Epidermal melanocyte (primary cell): Measurements from ENCODE around the gene ZNF160.
"Not testable (repeated sequence)": the region's sequence is repeated elsewhere in the genome, so short reads cannot be mapped to it uniquely, and the experiment has no call there.

Source experiments
- DNase-seq: peaks from one replicate; pipeline ENCODE4 v3.0.0; 2011; ENCODE audit warnings: low spot score; ENCODE audit not compliant: insufficient read length

Gene ZNF160

DNA sequence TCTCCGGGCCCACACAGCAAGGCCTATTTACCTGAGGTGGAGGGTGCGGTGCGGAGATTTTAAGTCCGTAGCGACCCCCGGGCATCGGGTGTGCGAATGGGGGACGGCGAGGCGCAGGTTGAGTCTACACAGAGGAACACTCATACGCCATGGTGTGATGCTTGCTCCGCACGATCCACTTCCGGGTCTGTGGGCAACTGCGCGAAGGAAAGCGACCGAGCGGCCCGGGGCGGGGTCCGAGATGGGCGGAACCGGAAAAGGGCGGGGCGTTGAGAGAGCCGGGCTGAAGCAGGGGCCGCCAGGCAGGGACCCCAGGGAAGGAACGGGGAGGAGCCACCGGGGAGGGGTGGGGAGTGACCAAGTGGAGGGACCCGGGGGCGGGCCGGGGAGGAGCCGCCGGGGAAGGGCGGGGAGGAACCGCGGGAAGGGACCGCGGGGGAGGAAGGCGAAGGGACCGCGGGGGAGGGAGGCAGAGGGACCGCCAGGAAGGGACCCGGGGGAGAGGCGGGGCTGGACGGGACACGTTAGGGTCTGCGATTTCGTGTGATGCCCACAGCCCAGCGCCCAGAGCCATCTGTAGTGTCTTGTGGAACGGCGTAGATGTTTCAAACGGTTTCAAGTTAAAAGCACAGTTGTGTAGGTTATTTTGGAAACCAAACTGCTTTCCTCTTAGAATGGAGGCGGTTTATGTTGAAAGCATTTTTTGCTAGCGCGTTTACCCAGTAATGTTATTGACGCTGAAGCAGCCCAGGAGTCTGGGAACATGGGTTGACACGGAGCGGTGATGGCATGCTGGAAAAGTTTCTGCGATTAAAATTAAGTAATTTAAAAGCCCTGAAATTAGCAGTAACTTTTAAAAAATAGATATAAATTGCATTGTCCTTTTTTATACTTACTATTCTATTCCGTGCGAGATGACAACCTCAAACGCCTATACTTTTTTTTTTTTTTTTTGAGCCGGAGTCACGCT is at the start of gene ZNF160:
ZNF160 (minus strand) TSS at position 189 of the 970 bp plus-strand sequence. CDS start 17,146 bp downstream, outside the sequence.
- DNase-seq = peak; percentile 96

- no peak for DNase-seq
These were observed 44.4 kb upstream of the ZNF160 start for GRCh38 chr19:53147645-53148044.

DNA sequence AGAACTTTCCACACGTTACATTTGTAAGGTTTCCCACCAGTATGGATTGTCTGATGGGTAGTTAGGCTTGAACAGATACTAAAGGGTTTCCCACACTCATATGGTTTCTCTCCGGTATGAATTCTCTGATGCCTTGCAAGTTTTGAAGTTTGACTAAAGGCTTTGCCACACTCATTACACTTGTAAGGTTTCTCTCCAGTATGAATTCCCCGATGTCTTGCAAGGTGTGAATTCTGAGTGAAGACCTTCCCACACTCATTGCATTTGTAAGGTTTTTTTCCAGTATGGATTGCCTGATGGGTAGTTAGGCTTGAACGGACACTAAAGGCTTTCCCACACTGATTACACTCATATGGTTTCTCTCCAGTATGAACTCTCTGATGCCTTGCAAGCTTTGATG is 37.1 kb upstream of the ZNF160 start:
- DNase-seq = no peak

GRCh38 chr19:53136432-53136831 is 33.2 kb upstream of the ZNF160 start:
- DNase-seq = no peak

GRCh38 chr19:53132141-53132991 is 29.1 kb upstream of the ZNF160 start, which contains the start of gene ZNF415:
TSS of gene ZNF415 (minus strand) at chr19:53132910. CDS start at chr19:53122676, 10,234 bp downstream.
- DNase-seq = peak; percentile 56

- no peak for DNase-seq
These were observed 28.5 kb upstream of the ZNF160 start for GRCh38 chr19:53131727-53132126.

- no peak for DNase-seq
These were observed 27.9 kb upstream of the ZNF160 start for GRCh38 chr19:53131085-53131590.

DNA sequence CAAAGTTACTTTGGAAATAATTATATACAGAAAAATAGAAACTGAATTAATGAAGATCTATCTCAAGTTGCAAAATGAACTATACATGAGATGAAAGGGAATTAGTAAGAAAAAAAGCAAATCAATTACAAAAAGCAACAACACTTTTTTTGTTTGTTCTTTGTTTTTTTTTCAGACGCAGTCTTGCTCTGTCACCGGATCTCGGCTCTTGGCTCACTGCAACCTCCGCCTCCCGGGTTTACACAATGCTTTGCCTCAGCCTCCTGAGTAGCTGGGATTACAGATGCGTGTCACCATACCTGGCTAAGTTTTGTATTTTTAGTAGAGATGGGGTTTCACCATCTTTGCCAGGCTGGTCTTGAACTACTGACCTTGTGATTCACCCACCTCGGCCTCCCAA is 27.3 kb upstream of the ZNF160 start:
- DNase-seq = no peak

DNA sequence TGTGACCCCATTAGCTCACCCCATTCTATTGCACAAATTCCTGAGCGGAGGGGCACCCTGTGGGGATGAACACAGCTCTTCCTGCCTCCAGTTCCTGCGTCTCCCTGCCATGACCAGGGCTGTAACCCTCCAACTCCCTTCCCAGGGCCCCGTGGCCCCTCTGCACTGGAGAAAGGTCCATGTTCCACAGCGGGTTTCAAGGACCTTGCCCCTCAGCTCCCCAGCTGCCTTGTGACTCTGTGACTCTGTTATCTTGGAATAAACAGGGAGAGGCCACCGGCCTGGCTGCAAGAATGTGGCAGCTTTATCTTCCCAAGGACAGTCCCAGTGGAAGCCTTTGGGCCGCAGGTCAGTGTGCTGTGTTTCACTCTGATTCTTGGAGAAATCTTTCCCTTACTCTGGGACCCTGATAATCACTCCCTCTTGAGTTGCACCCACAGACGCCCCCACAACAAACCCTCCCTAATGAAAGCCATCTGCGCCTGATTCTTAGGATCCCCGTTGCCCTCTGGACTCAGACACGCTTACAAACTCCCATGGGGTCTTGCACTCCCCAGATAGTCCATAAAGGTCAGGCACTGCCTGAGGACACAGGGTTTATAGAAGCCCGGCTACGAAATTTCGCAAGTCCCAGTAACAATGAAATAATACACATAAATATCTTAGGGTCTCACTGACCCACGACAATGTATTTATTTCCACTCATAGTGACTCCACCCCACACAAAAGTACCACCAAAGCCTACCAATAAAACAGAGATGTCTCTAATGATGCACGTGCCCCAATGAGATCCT is 23.7 kb upstream of the ZNF160 start:
- DNase-seq = not testable (repeated sequence)

DNA sequence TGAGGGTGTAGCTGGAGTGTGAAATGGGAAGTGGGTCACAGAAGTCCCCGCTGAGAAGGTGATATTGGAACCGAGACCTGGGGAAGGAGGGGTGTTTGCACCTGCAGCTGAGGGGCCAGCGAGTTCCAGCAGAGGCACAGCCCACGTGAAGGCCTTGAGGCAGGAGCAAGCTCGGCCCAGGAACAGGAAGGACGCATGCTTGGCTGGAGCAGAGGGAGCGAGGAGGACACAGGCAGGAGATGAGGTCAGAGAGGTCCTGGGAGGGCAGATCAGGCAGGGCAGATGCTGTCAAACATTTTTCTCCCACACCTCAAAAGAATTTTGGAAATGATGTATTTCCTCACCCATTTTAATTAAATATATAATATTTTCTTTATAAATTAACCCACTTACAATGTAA is 20.2 kb upstream of the ZNF160 start:
- no peak for DNase-seq

DNA sequence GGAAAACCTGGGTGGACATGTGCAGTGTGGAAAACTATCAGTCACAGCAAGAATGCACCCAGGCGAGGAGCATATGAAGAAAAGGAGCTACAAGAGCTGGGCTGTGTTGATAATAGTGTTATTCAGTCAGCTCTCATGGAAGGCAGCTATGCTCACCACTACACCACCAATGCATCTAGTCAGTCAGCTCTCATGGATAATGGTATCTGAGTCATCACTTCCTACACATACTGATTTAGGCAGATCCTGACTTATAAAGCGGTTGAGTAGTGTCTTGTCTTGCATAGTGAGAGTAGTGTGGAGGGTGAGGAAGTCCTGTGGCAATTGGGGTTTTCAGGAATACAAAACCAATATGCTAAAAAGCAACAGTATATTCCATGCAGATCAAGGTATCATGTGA is 9.1 kb upstream of the ZNF160 start:
- DNase-seq = no peak

- no peak for DNase-seq
These were observed 6.3 kb upstream of the ZNF160 start for GRCh38 chr19:53109527-53109926.

GRCh38 chr19:53102756-53103233 is 427 bp downstream of the ZNF160 start:
- no peak for DNase-seq

DNA sequence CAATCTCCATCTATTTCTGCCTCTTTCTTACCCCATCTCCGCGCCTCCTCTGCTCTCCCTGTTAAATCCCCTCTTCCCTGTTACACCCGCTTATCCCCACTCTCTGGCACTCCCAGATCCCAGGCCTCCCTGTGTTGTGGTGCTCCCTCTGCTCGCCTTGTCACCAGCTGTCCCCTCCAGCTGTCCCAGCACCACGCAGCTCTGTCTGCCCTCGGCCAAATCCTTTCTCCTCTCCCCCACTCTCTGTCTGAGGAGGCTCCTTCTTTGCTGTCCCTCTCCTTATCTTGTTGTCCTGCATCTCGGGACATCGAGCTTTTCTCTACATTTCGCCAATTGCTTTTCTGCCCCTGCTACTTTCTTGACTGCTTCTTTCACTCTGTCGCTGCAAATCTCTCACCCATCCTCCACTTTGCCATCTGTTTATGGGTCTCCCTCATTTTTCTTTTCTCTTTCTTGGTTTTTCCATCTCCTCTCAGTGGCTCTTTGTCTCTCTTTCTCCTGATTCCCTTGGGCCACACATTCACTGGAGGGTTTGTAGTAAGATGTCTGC is 941 bp downstream of the ZNF160 start:
- no peak for DNase-seq

- DNase-seq = no peak
These were observed 1.7 kb downstream of the ZNF160 start for GRCh38 chr19:53101518-53101917.

- not testable (repeated sequence) for DNase-seq
These were observed 4.7 kb downstream of the ZNF160 start for GRCh38 chr19:53098570-53098969.

GRCh38 chr19:53096982-53097690 is 6.1 kb downstream of the ZNF160 start:
- not testable (repeated sequence) for DNase-seq

DNA sequence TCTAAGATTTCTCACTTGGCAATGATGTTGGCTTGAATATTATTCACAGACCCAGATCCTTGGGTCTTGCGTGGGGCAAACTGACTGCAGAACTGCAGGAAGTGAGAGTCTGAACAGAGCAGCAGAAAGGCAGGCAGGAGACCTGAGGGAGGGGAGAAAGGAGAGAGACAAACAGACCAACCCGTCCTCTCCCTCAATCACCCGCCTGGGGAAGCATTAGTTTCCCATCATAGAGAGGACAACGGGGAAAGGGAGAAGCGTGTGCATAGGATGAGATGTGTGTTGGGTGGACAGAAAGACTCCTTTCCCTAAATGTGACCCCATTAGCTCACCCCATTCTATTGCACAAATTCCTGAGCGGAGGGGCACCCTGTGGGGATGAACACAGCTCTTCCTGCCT is 6.6 kb downstream of the ZNF160 start:
- not testable (repeated sequence) for DNase-seq

GRCh38 chr19:53094754-53095575 is 8.3 kb downstream of the ZNF160 start:
- DNase-seq = no peak
